PFSK-1 (cell line): Measurements from ENCODE around the gene ZNF343.

Experiments
- POLR2AphosphoS5 ChIP-seq: IDR thresholded peaks from 2 replicates; pipeline ENCODE4 v1.6.1; 2012; ENCODE audit warnings: low read depth, mild to moderate bottlenecking, control low read depth, low read length, moderate library complexity
- REST ChIP-seq, 2 experiments: IDR thresholded peaks; 2 replicates each; pipeline versions ENCODE4 v1.6.1 to v1.8.0; 2011 to 2012; ENCODE audit warnings: low read depth in 2 of 2, low read length in 2 of 2, control low read depth in 1 of 2, inconsistent platforms in 1 of 2, mild to moderate bottlenecking in 1 of 2, moderate library complexity in 1 of 2; ENCODE audit not compliant: insufficient read depth in 1 of 2
- SIN3A ChIP-seq: IDR thresholded peaks from 2 replicates; pipeline ENCODE4 v1.6.1; 2012; ENCODE audit warnings: mild to moderate bottlenecking, low read length, moderate library complexity, borderline replicate concordance; ENCODE audit not compliant: insufficient read depth
- TAF1 ChIP-seq: IDR thresholded peaks from 2 replicates; pipeline ENCODE4 v1.6.1; 2012; ENCODE audit warnings: low read length, control low read depth, borderline replicate concordance; ENCODE audit not compliant: insufficient read depth

GRCh38 chr20:2518558-2518957 lies 9.8 kb upstream of the ZNF343 start:
- TF ChIP-seq POLR2AphosphoS5 (no peak), REST (IDR thresholded peaks at IDR 0.05; ENCODE audit: insufficient read depth in 1 of 2, low read depth in 2 of 2, low read length in 2 of 2) (no peak), TAF1 (no peak), SIN3A (no peak)
